ENCODE data around the gene KRT3.

Gene KRT3

GRCh38 chr12:52790427-52791270 lies 5.3 kb downstream of the KRT3 start:
- Mint-ChIP-seq H3K9me3 (no peaks in the 10 kb centered on the region), H3K36me3 (ENCODE audit: low read depth) (no peaks in the 10 kb centered on the region), H3K27me3 (peaks cover 23% of the 10 kb centered on the region), H3K4me1 (peaks cover 31% of the 10 kb centered on the region), H3K27ac (no peak overlapping the region), H3K4me3 (no peak overlapping the region)
- ATAC-seq (no peak), DNase-seq (no peak)

- no peak overlapping the region for H3K4me3 Mint-ChIP-seq
- peaks cover 23% of the 10 kb centered on the region for H3K27me3 Mint-ChIP-seq
- no peaks in the 10 kb centered on the region for H3K9me3 Mint-ChIP-seq
- H3K36me3 Mint-ChIP-seq (ENCODE audit: low read depth): no peaks in the 10 kb centered on the region
- H3K4me1 Mint-ChIP-seq: peaks cover 28% of the 10 kb centered on the region
- ATAC-seq (no peak), DNase-seq (peak; percentile 14)
- H3K27ac Mint-ChIP-seq: no peak overlapping the region
Measured at GRCh38 chr12:52789637-52790426, 6.1 kb downstream of the KRT3 start.

- Mint-ChIP-seq H3K36me3 (ENCODE audit: low read depth) (no peaks in the 10 kb centered on the region), H3K4me3 (no peak overlapping the region), H3K9me3 (no peaks in the 10 kb centered on the region), H3K4me1 (peaks cover 20% of the 10 kb centered on the region), H3K27me3 (peaks cover 23% of the 10 kb centered on the region), H3K27ac (no peak overlapping the region)
- DNase-seq (no peak), ATAC-seq (no peak)
Measured at GRCh38 chr12:52788876-52789636, 6.9 kb downstream of the KRT3 start.

GRCh38 chr12:52788192-52788875 lies 7.6 kb downstream of the KRT3 start:
- Mint-ChIP-seq H3K4me3 (no peak overlapping the region), H3K4me1 (peaks cover 18% of the 10 kb centered on the region), H3K9me3 (no peaks in the 10 kb centered on the region), H3K27me3 (peaks cover 23% of the 10 kb centered on the region), H3K36me3 (ENCODE audit: low read depth) (no peaks in the 10 kb centered on the region), H3K27ac (no peak overlapping the region)
- no peak for ATAC-seq
- no peak for DNase-seq

- H3K4me3 Mint-ChIP-seq: no peak overlapping the region
- DNase-seq (no peak), ATAC-seq (no peak)
- peaks cover 14% of the 10 kb centered on the region for H3K4me1 Mint-ChIP-seq
- peaks cover 23% of the 10 kb centered on the region for H3K27me3 Mint-ChIP-seq
- no peak overlapping the region for H3K27ac Mint-ChIP-seq
- no peaks in the 10 kb centered on the region for H3K36me3 Mint-ChIP-seq (ENCODE audit: low read depth)
- H3K9me3 Mint-ChIP-seq: no peaks in the 10 kb centered on the region
Measured at GRCh38 chr12:52787324-52788191, 8.4 kb downstream of the KRT3 start.

- no peaks in the 10 kb centered on the region for H3K4me1 Mint-ChIP-seq
- no peaks in the 10 kb centered on the region for H3K36me3 Mint-ChIP-seq (ENCODE audit: low read depth)
- H3K9me3 Mint-ChIP-seq: no peaks in the 10 kb centered on the region
- peaks cover 13% of the 10 kb centered on the region for H3K27me3 Mint-ChIP-seq
- H3K27ac Mint-ChIP-seq: no peak overlapping the region
- ATAC-seq: no peak
- DNase-seq: no peak
- no peak overlapping the region for H3K4me3 Mint-ChIP-seq
Measured at GRCh38 chr12:52784909-52785308, 11.0 kb downstream of the KRT3 start.

GRCh38 chr12:52783563-52784316 lies 12.2 kb downstream of the KRT3 start:
- no peak for ATAC-seq
- H3K27me3 Mint-ChIP-seq: peaks cover 1% of the 10 kb centered on the region
- DNase-seq: no peak
- no peak overlapping the region for H3K4me3 Mint-ChIP-seq
- H3K4me1 Mint-ChIP-seq: no peaks in the 10 kb centered on the region
- no peak overlapping the region for H3K27ac Mint-ChIP-seq
- no peaks in the 10 kb centered on the region for H3K36me3 Mint-ChIP-seq (ENCODE audit: low read depth)
- no peaks in the 10 kb centered on the region for H3K9me3 Mint-ChIP-seq

GRCh38 chr12:52782502-52782901 lies 13.4 kb downstream of the KRT3 start:
- Mint-ChIP-seq H3K4me1 (no peaks in the 10 kb centered on the region), H3K9me3 (no peaks in the 10 kb centered on the region), H3K27ac (no peak overlapping the region), H3K4me3 (no peak overlapping the region), H3K36me3 (ENCODE audit: low read depth) (no peaks in the 10 kb centered on the region), H3K27me3 (no peaks in the 10 kb centered on the region)
- DNase-seq (no peak), ATAC-seq (no peak)

GRCh38 chr12:52781399-52782082 lies 14.4 kb downstream of the KRT3 start:
- no peak for DNase-seq
- Mint-ChIP-seq H3K36me3 (ENCODE audit: low read depth) (no peaks in the 10 kb centered on the region), H3K27ac (no peak overlapping the region), H3K4me3 (no peak overlapping the region), H3K27me3 (no peaks in the 10 kb centered on the region), H3K9me3 (no peaks in the 10 kb centered on the region), H3K4me1 (no peaks in the 10 kb centered on the region)
- no peak for ATAC-seq

- DNase-seq (no peak), ATAC-seq (no peak)
- Mint-ChIP-seq H3K36me3 (ENCODE audit: low read depth) (no peaks in the 10 kb centered on the region), H3K27me3 (no peaks in the 10 kb centered on the region), H3K27ac (no peak overlapping the region), H3K4me3 (no peak overlapping the region), H3K9me3 (no peaks in the 10 kb centered on the region), H3K4me1 (no peaks in the 10 kb centered on the region)
Measured at GRCh38 chr12:52779914-52780313, 16.0 kb downstream of the KRT3 start.

- Mint-ChIP-seq H3K36me3 (ENCODE audit: low read depth) (no peaks in the 10 kb centered on the region), H3K27me3 (no peaks in the 10 kb centered on the region), H3K27ac (no peak overlapping the region), H3K4me3 (no peak overlapping the region), H3K9me3 (no peaks in the 10 kb centered on the region), H3K4me1 (no peaks in the 10 kb centered on the region)
- no peak for ATAC-seq
- no peak for DNase-seq
Measured at GRCh38 chr12:52778833-52779232, 17.1 kb downstream of the KRT3 start.

- ATAC-seq: no peak
- Mint-ChIP-seq H3K4me1 (no peaks in the 10 kb centered on the region), H3K27ac (no peak overlapping the region), H3K9me3 (no peaks in the 10 kb centered on the region), H3K4me3 (no peak overlapping the region), H3K27me3 (no peaks in the 10 kb centered on the region), H3K36me3 (ENCODE audit: low read depth) (no peaks in the 10 kb centered on the region)
- DNase-seq: no peak
Measured at GRCh38 chr12:52777566-52777965, 18.4 kb downstream of the KRT3 start.

Measured in activated naive CD8-positive, alpha-beta T cell treated with anti-CD3 and anti-CD28 coated beads, Interleukin-2, amount 50 U/mL, for 24 hours (primary cell).